Mammary microvascular endothelial cell (primary cell): ENCODE measurements around the gene ADGB. TPM values are rescaled to one million over a fixed set of nuclear protein-coding genes. Genes with fewer than 3 reads are reported as not detected.

Experiments used
- total RNA-seq: library from RNA; depleted of rRNA; stranded (reverse); fragments of >200 nt; gene quantifications from 2 replicates; pipeline ENCODE4 v1.2.3, GENCODE V29; 2015

ADGB gene
- total RNA-seq: not detected in 2 replicates

DNA sequence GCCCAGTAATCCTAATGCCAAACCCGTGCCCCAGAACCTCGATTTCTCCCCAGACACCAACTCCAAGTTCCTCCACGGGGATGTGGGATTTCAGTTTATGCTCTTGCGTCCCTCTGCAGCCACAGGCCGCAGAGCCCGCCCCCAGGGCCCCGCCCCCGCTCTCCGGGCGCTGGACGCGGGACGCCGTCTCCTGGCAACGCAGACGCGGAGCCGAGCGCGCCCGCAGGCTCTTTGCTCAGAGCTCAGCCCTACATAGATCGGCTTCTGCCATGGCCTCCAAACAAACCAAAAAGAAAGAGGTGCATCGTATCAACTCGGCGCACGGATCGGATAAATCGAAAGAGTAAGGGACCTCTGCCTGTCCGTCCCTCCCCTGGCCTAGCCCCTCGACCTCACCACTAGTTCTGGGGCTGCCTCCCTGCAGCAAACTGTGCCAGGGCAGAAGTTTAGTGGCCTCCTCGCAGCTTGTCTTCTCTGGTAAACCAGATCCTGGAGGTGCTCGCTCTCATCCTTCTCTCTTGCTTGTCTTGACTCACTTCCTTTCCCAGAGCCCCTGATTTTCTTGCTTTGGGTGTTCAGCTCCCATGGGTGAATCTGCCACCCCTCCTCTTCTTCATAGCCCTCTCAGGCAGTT, at the start of gene ADGB:
Gene ADGB (plus strand): TSS at position 201 of the 634 bp plus-strand sequence. CDS start 69 bp downstream, at position 270.

Other genes with a start within 250 kb of the ADGB start
- 107 and 115 TPM in 2 replicates for gene RAB32, start 55.1 kb upstream of the ADGB start, total RNA-seq